GM23338 (cell line): ENCODE measurements around the gene HTR7. TPM values are rescaled to one million over a fixed set of nuclear protein-coding genes. Genes with fewer than 3 reads are reported as not detected.

Source experiments
- ATAC-seq: fragments of 200-7000 bp; cut with Tn5 transposase; 3 replicates; pipeline ENCODE4 v1.9.1; 2020
- DNase-seq: peaks from one replicate; pipeline ENCODE4 v3.0.0-alpha.2; 2015; ENCODE audit warnings: low spot score
- H2AFZ ChIP-seq: fragments of 200-600 bp; sonication (generic); 2 replicates; pipeline ENCODE4 v1.8.0; 2016; ENCODE audit warnings: antibody characterized with exemption, mild to moderate bottlenecking, moderate library complexity
- H3F3A ChIP-seq: fragments of 200-600 bp; sonication (generic); replicated peaks from 2 replicates; pipeline ENCODE4 v1.8.0; 2017; ENCODE audit warnings: antibody characterized with exemption, mixed run types, low read depth
- H3K27ac ChIP-seq: fragments of 200-600 bp; sonication (generic); 2 replicates; pipeline ENCODE4 v1.6.1; 2016; ENCODE audit warnings: low read depth
- H3K27me3 ChIP-seq: fragments of 200-600 bp; sonication (generic); 2 replicates; pipeline ENCODE4 v1.8.0; 2016; ENCODE audit warnings: mild to moderate bottlenecking, mixed run types, moderate library complexity; ENCODE audit not compliant: insufficient read depth
- H3K36me3 ChIP-seq: fragments of 200-600 bp; sonication (generic); 2 replicates; pipeline ENCODE4 v1.8.0; 2016; ENCODE audit warnings: mild to moderate bottlenecking; ENCODE audit not compliant: insufficient read depth
- H3K4me1 ChIP-seq: fragments of 200-600 bp; sonication (generic); 2 replicates; pipeline ENCODE4 v1.8.0; 2016; ENCODE audit warnings: mild to moderate bottlenecking, moderate library complexity; ENCODE audit not compliant: insufficient read depth
- H3K4me2 ChIP-seq: fragments of 200-600 bp; sonication (generic); 2 replicates; pipeline ENCODE4 v1.7.1; 2017; ENCODE audit warnings: mixed run types
- H3K4me3 ChIP-seq: fragments of 200-600 bp; sonication (generic); 2 replicates; pipeline ENCODE4 v1.6.1; 2016; ENCODE audit warnings: mixed run types
- H3K79me2 ChIP-seq: fragments of 200-600 bp; sonication (generic); replicated peaks from 2 replicates; pipeline ENCODE4 v1.8.0; 2017; ENCODE audit warnings: mild to moderate bottlenecking; ENCODE audit not compliant: insufficient read depth
- H3K9me2 ChIP-seq: fragments of 200-600 bp; sonication (generic); 2 replicates; pipeline ENCODE4 v1.8.0; 2017; ENCODE audit not compliant: insufficient read depth
- H4K20me1 ChIP-seq: fragments of 200-600 bp; sonication (generic); replicated peaks from 2 replicates; pipeline ENCODE4 v1.8.0; 2017; ENCODE audit warnings: mild to moderate bottlenecking; ENCODE audit not compliant: insufficient read depth
- H3K27ac Mint-ChIP-seq: 2 replicates; pipeline ENCODE4 v1.8.0; 2020; ENCODE audit warnings: inconsistent platforms, mild to moderate bottlenecking, moderate library complexity, mixed read lengths
- H3K27me3 Mint-ChIP-seq: 3 replicates; pipeline ENCODE4 v1.8.0; 2022; ENCODE audit warnings: low read depth, mild to moderate bottlenecking, moderate library complexity, mixed read lengths, inconsistent platforms; ENCODE audit not compliant: insufficient read depth, poor library complexity
- H3K36me3 Mint-ChIP-seq: 3 replicates; pipeline ENCODE4 v1.8.0; 2021; ENCODE audit warnings: low read depth, mild to moderate bottlenecking, inconsistent platforms, moderate library complexity, mixed read lengths
- H3K4me1 Mint-ChIP-seq: 3 replicates; pipeline ENCODE4 v1.8.0; 2020; ENCODE audit warnings: mild to moderate bottlenecking, inconsistent platforms, mixed read lengths
- H3K4me3 Mint-ChIP-seq: 3 replicates; pipeline ENCODE4 v1.8.0; 2021; ENCODE audit warnings: moderate library complexity, mild to moderate bottlenecking, inconsistent platforms, mixed read lengths
- H3K9me3 Mint-ChIP-seq: 3 replicates; pipeline ENCODE4 v1.8.0; 2020; ENCODE audit warnings: moderate library complexity, mild to moderate bottlenecking, inconsistent platforms, mixed read lengths
- ETS1 ChIP-seq: IDR thresholded peaks from 2 replicates; pipeline ENCODE4 v1.6.1; 2016; ENCODE audit warnings: antibody characterized with exemption
- JUNB ChIP-seq: IDR thresholded peaks from one replicate; pipeline ENCODE4 v1.6.1; 2016; ENCODE audit warnings: antibody characterized with exemption; ENCODE audit not compliant: unreplicated experiment
- POLR2AphosphoS5 ChIP-seq: IDR thresholded peaks from 2 replicates; pipeline ENCODE4 v1.6.1; 2016; ENCODE audit warnings: antibody characterized with exemption, low read depth
- REST ChIP-seq: IDR thresholded peaks from one replicate; pipeline ENCODE4 v1.6.1; 2018; ENCODE audit warnings: antibody characterized with exemption; ENCODE audit not compliant: unreplicated experiment
- ZNF114 ChIP-seq: fragments of 250-450 bp; sonication (Bioruptor Pico); IDR thresholded peaks from 2 replicates; pipeline ENCODE4 v1.5.0; 2020; ENCODE audit warnings: mild to moderate bottlenecking, moderate library complexity
- ZNF331 ChIP-seq: fragments of 250-450 bp; sonication (Bioruptor Pico); IDR thresholded peaks from 2 replicates; pipeline ENCODE4 v1.5.0; 2020; ENCODE audit warnings: low read depth, mild to moderate bottlenecking, moderate library complexity
- polyA plus RNA-seq: library from polyadenylated mRNA; unstranded; fragments of >200 nt; fragmentation: Nextera tagmentation; extraction: Ambion mirVana; gene quantifications from 2 replicates; pipeline ENCODE4 v1.2.1, GENCODE V29; 2016
- total RNA-seq: library from RNA; depleted of rRNA; stranded (reverse); fragments of >200 nt; shearing (Covaris generic); gene quantifications from 2 replicates; pipeline ENCODE4 v1.2.3, GENCODE V29; 2014
- TF ChIP-seq, protein P1 (sequence below), 2 experiments: fragments of 200-600 bp in 1 of 2; sonication (generic) in 1 of 2; conservative IDR thresholded peaks; 2 replicates each; pipeline versions ENCODE4 v1.5.1 to v1.6.1; 2016 to 2017; ENCODE audit warnings: antibody characterized with exemption in 2 of 2, low read depth in 2 of 2, mild to moderate bottlenecking in 2 of 2, moderate library complexity in 1 of 2
- TF ChIP-seq, protein P2 (sequence below): fragments of 250-450 bp; sonication (Bioruptor Pico); IDR thresholded peaks from 2 replicates; pipeline ENCODE4 v1.5.0; 2020; ENCODE audit warnings: mild to moderate bottlenecking, moderate library complexity

The HTR7 gene
- total and polyA plus RNA-seq, 2 experiments from 2014 or later = 7.0 to 42.2 TPM

DNA sequence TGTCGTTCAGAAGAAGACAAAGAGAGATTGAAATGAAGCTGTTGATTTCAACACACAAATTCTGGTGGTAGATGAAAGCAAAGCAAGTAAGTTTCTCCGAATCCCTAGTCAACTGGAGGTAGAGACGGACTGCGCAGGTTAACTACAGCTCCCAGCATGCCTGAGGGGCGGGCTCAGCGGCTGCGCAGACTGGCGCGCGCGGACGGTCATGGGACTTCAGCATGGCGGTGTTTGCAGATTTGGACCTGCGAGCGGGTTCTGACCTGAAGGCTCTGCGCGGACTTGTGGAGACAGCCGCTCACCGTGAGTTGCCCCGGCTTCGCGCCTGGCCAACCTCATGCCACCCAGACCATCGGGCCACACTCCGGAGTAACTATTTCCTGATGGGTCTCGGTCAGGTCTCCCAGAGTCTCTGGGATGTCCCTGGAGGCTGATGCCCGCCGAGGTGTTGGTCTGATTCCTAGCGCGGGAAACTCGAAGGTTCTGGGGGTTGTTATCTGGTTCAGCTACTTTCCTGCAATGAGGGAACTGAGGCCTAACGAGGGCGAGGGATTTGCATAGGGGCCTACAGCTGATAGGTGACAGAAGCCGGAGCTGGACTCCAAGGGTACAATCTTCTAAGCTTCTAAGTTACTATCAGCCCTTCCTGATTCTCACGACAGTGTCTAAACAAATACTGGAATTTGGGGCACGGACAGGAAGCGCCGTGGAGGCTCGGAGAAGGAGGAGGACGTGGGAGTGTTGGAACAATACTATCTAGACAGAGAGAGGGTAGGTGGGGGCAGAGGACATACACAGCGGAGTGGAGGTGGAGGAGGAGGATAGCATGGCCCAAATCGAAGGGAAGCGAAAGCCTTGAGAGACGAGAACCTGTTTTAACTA is 14.2 kb upstream of the HTR7 start, which contains the start of gene RPP30:
RPP30 (plus strand) TSS at position 209 of the 882 bp plus-strand sequence; CDS start at position 222, 13 bp downstream.
- Mint-ChIP-seq H3K27ac (peak within 1 kb of the TSS; percentile 97), H3K4me3 (peak within 1 kb of the TSS; percentile 94), H3K9me3 (peaks cover 16% of the 10 kb centered on the region), H3K27me3 (no peaks in the 10 kb centered on the region), H3K4me1 (peaks cover 20% of the 10 kb centered on the region; the same call in 2 of the 3 replicates), H3K36me3 (peaks cover 21% of the 10 kb centered on the region)
- ATAC-seq (peak; percentile 99), DNase-seq (peak; percentile 92)
- H3K4me1 ChIP-seq = peaks cover 19% of the 10 kb centered on the region
- TF ChIP-seq, protein P1, sequence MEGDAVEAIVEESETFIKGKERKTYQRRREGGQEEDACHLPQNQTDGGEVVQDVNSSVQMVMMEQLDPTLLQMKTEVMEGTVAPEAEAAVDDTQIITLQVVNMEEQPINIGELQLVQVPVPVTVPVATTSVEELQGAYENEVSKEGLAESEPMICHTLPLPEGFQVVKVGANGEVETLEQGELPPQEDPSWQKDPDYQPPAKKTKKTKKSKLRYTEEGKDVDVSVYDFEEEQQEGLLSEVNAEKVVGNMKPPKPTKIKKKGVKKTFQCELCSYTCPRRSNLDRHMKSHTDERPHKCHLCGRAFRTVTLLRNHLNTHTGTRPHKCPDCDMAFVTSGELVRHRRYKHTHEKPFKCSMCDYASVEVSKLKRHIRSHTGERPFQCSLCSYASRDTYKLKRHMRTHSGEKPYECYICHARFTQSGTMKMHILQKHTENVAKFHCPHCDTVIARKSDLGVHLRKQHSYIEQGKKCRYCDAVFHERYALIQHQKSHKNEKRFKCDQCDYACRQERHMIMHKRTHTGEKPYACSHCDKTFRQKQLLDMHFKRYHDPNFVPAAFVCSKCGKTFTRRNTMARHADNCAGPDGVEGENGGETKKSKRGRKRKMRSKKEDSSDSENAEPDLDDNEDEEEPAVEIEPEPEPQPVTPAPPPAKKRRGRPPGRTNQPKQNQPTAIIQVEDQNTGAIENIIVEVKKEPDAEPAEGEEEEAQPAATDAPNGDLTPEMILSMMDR (conservative IDR thresholded peaks at IDR 0.05; ENCODE audit: low read depth in 2 of 2) = no peak
- TF ChIP-seq, protein P2, sequence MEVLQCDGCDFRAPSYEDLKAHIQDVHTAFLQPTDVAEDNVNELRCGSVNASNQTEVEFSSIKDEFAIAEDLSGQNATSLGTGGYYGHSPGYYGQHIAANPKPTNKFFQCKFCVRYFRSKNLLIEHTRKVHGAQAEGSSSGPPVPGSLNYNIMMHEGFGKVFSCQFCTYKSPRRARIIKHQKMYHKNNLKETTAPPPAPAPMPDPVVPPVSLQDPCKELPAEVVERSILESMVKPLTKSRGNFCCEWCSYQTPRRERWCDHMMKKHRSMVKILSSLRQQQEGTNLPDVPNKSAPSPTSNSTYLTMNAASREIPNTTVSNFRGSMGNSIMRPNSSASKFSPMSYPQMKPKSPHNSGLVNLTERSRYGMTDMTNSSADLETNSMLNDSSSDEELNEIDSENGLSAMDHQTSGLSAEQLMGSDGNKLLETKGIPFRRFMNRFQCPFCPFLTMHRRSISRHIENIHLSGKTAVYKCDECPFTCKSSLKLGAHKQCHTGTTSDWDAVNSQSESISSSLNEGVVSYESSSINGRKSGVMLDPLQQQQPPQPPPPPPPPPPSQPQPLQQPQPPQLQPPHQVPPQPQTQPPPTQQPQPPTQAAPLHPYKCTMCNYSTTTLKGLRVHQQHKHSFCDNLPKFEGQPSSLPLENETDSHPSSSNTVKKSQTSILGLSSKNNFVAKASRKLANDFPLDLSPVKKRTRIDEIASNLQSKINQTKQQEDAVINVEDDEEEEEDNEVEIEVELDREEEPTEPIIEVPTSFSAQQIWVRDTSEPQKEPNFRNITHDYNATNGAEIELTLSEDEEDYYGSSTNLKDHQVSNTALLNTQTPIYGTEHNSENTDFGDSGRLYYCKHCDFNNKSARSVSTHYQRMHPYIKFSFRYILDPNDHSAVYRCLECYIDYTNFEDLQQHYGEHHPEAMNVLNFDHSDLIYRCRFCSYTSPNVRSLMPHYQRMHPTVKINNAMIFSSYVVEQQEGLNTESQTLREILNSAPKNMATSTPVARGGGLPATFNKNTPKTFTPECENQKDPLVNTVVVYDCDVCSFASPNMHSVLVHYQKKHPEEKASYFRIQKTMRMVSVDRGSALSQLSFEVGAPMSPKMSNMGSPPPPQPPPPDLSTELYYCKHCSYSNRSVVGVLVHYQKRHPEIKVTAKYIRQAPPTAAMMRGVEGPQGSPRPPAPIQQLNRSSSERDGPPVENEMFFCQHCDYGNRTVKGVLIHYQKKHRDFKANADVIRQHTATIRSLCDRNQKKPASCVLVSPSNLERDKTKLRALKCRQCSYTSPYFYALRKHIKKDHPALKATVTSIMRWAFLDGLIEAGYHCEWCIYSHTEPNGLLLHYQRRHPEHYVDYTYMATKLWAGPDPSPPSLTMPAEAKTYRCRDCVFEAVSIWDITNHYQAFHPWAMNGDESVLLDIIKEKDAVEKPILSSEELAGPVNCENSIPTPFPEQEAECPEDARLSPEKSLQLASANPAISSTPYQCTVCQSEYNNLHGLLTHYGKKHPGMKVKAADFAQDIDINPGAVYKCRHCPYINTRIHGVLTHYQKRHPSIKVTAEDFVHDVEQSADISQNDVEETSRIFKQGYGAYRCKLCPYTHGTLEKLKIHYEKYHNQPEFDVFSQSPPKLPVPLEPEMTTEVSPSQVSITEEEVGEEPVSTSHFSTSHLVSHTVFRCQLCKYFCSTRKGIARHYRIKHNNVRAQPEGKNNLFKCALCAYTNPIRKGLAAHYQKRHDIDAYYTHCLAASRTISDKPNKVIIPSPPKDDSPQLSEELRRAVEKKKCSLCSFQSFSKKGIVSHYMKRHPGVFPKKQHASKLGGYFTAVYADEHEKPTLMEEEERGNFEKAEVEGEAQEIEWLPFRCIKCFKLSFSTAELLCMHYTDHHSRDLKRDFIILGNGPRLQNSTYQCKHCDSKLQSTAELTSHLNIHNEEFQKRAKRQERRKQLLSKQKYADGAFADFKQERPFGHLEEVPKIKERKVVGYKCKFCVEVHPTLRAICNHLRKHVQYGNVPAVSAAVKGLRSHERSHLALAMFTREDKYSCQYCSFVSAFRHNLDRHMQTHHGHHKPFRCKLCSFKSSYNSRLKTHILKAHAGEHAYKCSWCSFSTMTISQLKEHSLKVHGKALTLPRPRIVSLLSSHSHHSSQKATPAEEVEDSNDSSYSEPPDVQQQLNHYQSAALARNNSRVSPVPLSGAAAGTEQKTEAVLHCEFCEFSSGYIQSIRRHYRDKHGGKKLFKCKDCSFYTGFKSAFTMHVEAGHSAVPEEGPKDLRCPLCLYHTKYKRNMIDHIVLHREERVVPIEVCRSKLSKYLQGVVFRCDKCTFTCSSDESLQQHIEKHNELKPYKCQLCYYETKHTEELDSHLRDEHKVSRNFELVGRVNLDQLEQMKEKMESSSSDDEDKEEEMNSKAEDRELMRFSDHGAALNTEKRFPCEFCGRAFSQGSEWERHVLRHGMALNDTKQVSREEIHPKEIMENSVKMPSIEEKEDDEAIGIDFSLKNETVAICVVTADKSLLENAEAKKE = no peak
- TF ChIP-seq REST (no peak), ZNF331 (CRISPR knock-in tag) (no peak), JUNB (no peak), ETS1 (peak; percentile 91), POLR2AphosphoS5 (peak; percentile 77), ZNF114 (CRISPR knock-in tag) (no peak)
- peak within 1 kb of the TSS; percentile 72 for H3K4me3 ChIP-seq
- H3K79me2 ChIP-seq = peaks cover 36% of the 10 kb centered on the region
- peak within 1 kb of the TSS; percentile 99 for H2AFZ ChIP-seq
- no peaks in the 10 kb centered on the region for H3K27me3 ChIP-seq
- peaks cover 10% of the 10 kb centered on the region for H3K36me3 ChIP-seq
- H4K20me1 ChIP-seq = peaks cover 8% of the 10 kb centered on the region; the same call in 1 of the 2 replicates
- H3K4me2 ChIP-seq = peak within 1 kb of the TSS; percentile 87
- H3K27ac ChIP-seq = peak within 1 kb of the TSS; percentile 85
- no peaks in the 10 kb centered on the region for H3F3A ChIP-seq
- 0 out of 2 replicates have a peak, but pooled peaks cover 4% of the 10 kb centered on the region for H3K9me2 ChIP-seq
